ENCODE measurements around the gene CAMK2B.

GRCh38 chr7:44187636-44188416 lies 137.6 kb downstream of the CAMK2B start:
- TF ChIP-seq CTCF (IDR thresholded peaks at IDR 0.05) = no peak
- no peak for TF ChIP-seq EZH2 (IDR thresholded peaks at IDR 0.05)
- no peak for TF ChIP-seq EZH2phosphoT487 (IDR thresholded peaks at IDR 0.05)
